ENCODE measurements around the gene TROAP.

DNA sequence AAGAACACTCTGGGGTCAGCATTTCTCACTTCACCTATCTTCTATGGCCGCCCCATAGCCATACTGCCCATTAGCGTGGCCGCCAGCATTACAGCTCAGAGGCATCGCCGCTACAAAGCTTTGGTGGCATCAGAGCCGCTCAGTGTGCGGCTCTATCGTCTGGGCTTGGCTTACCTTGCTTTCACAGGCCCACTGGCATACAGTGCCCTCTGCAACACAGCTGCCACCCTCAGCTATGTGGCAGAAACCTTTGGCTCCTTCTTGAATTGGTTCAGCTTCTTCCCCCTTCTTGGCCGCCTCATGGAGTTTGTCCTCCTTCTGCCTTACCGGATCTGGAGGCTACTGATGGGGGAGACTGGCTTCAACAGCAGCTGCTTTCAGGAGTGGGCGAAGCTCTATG lies 26.2 kb downstream of the TROAP start:
- TF ChIP-seq, protein P1, sequence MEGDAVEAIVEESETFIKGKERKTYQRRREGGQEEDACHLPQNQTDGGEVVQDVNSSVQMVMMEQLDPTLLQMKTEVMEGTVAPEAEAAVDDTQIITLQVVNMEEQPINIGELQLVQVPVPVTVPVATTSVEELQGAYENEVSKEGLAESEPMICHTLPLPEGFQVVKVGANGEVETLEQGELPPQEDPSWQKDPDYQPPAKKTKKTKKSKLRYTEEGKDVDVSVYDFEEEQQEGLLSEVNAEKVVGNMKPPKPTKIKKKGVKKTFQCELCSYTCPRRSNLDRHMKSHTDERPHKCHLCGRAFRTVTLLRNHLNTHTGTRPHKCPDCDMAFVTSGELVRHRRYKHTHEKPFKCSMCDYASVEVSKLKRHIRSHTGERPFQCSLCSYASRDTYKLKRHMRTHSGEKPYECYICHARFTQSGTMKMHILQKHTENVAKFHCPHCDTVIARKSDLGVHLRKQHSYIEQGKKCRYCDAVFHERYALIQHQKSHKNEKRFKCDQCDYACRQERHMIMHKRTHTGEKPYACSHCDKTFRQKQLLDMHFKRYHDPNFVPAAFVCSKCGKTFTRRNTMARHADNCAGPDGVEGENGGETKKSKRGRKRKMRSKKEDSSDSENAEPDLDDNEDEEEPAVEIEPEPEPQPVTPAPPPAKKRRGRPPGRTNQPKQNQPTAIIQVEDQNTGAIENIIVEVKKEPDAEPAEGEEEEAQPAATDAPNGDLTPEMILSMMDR (conservative IDR thresholded peaks at IDR 0.05; ENCODE audit: low read length): no peak
- no peak for TF ChIP-seq EZH2phosphoT487 (IDR thresholded peaks at IDR 0.05; ENCODE audit: borderline replicate concordance, low read depth, low read length)

Measured in OCI-LY7 (cell line).